ENCODE measurements around the gene FBN1. TPM values are rescaled to one million over a fixed set of nuclear protein-coding genes. Genes with fewer than 3 reads are reported as not detected.

Gene FBN1
- total RNA-seq, 2 donors from 2014 or later = 0.91 to 1.6 TPM

DNA sequence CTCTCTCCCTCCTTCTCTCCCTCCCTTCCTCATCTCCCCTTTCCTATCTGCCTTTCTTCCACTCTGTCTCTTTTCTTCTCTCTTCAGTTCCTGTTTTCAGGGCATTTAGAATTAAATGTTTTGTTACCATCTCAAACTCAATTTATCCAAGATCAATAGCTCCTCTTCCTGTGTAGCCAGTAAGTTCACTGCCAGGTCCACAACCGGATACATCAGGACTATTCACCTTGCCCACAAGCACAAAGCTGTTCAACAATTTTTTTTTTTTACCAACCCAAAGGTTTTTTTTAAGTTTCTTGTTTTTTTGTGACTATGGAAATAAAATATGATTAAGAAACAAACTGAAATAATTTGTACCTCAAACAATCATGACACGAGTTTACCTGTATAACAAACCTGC, 26.1 kb downstream of the FBN1 start:
- no peaks in the 10 kb centered on the region for H3K9me3 Mint-ChIP-seq
- H3K27ac Mint-ChIP-seq = no peak overlapping the region
- peaks cover 20% of the 10 kb centered on the region for H3K27me3 Mint-ChIP-seq
- no peak for ATAC-seq (replicated peaks)
- H3K4me1 Mint-ChIP-seq = no peaks in the 10 kb centered on the region
- H3K36me3 Mint-ChIP-seq (ENCODE audit: low read depth) = no peaks in the 10 kb centered on the region
- no peak overlapping the region for H3K4me3 Mint-ChIP-seq

- Mint-ChIP-seq H3K4me3 (no peak overlapping the region), H3K4me1 (no peaks in the 10 kb centered on the region), H3K9me3 (no peaks in the 10 kb centered on the region), H3K27me3 (peaks cover 18% of the 10 kb centered on the region), H3K27ac (no peak overlapping the region), H3K36me3 (ENCODE audit: low read depth) (no peaks in the 10 kb centered on the region)
- no peak for ATAC-seq (replicated peaks)
Measured at GRCh38 chr15:48617619-48618018, 27.9 kb downstream of the FBN1 start.

DNA sequence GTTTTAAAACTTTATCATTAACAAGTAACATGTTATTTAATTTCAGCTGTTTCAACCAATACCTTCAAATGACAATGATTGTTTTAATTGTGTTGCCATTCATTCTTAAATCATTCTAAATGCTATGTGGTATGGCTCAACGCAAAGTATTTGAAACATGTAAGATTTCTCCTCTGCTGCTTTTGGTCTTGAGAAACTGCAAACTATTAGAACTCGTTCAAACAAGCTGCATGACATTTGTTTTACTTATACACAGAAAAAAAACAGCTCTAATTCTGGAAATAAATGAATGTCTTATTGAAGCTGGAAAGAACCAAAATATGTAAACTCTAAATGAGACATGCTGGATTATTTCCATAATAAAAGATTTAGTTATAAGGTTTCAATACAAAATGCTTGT, 29.3 kb downstream of the FBN1 start:
- ATAC-seq (replicated peaks) = no peak
- Mint-ChIP-seq H3K4me3 (no peak overlapping the region), H3K27ac (no peak overlapping the region), H3K36me3 (ENCODE audit: low read depth) (no peaks in the 10 kb centered on the region), H3K9me3 (no peaks in the 10 kb centered on the region), H3K27me3 (peaks cover 15% of the 10 kb centered on the region), H3K4me1 (no peaks in the 10 kb centered on the region)

DNA sequence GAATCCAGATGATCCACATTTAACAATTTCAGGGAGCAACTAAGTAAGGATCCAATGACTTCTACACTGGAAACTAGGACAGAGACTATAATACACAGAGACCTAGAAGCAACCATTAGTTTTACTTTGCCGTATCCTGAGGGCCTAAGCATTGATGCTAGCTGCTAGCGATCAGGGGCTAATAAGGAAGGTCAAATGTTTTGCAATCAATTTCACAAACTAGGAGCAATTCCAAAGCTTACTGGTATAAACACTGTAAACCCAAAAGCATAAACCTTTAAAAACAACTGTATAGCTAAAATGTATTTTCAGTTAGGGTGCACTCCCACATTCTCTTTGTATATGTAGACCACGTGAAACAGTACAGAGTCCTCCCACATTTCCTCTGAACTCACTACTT, 31.5 kb downstream of the FBN1 start:
- no peak overlapping the region for H3K4me3 Mint-ChIP-seq
- no peaks in the 10 kb centered on the region for H3K9me3 Mint-ChIP-seq
- no peaks in the 10 kb centered on the region for H3K4me1 Mint-ChIP-seq
- no peak overlapping the region for H3K27ac Mint-ChIP-seq
- ATAC-seq (replicated peaks) = no peak
- no peaks in the 10 kb centered on the region for H3K36me3 Mint-ChIP-seq (ENCODE audit: low read depth)
- peaks cover 9% of the 10 kb centered on the region for H3K27me3 Mint-ChIP-seq

DNA sequence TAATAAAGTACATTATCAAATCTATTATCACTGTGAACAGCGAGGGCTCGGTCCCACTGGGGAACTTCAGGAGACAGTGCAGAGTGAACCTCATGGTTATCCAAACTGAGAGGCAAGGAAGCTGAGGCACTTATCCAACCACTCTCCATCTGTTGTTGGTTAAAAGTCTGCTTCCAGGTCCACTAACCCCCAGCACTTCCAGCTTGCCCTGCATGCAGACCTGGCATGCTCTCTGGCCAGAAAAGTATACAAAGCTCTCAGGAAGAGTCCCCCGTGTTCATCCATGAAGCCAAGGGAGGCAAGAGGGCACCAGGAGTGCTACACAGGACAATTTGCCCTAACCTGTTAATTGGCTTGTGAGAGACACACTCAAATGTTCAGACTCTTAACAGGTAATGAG, 36.0 kb downstream of the FBN1 start:
- Mint-ChIP-seq H3K36me3 (ENCODE audit: low read depth) (no peaks in the 10 kb centered on the region), H3K27me3 (peaks cover 7% of the 10 kb centered on the region), H3K9me3 (no peaks in the 10 kb centered on the region), H3K27ac (no peak overlapping the region), H3K4me1 (no peaks in the 10 kb centered on the region), H3K4me3 (no peak overlapping the region)
- no peak for ATAC-seq (replicated peaks)

- H3K36me3 Mint-ChIP-seq (ENCODE audit: low read depth) = no peaks in the 10 kb centered on the region
- H3K27me3 Mint-ChIP-seq = peaks cover 7% of the 10 kb centered on the region
- no peaks in the 10 kb centered on the region for H3K9me3 Mint-ChIP-seq
Measured at GRCh38 chr15:48607846-48608245, 37.7 kb downstream of the FBN1 start.

GRCh38 chr15:48604567-48604966, 40.9 kb downstream of the FBN1 start:
- no peaks in the 10 kb centered on the region for H3K36me3 Mint-ChIP-seq (ENCODE audit: low read depth)
- no peaks in the 10 kb centered on the region for H3K4me1 Mint-ChIP-seq
- H3K27me3 Mint-ChIP-seq = peaks cover 13% of the 10 kb centered on the region
- no peaks in the 10 kb centered on the region for H3K9me3 Mint-ChIP-seq
- ATAC-seq (replicated peaks) = no peak
- no peak overlapping the region for H3K4me3 Mint-ChIP-seq
- H3K27ac Mint-ChIP-seq = no peak overlapping the region

More at GRCh38 chr15:48607846-48608245, 37.7 kb downstream of the FBN1 start:
- Mint-ChIP-seq H3K27ac (no peak overlapping the region), H3K4me1 (no peaks in the 10 kb centered on the region), H3K4me3 (no peak overlapping the region)
- no peak for ATAC-seq (replicated peaks)

- Mint-ChIP-seq H3K27me3 (peaks cover 9% of the 10 kb centered on the region), H3K9me3 (no peaks in the 10 kb centered on the region), H3K27ac (no peak overlapping the region), H3K36me3 (ENCODE audit: low read depth) (no peaks in the 10 kb centered on the region), H3K4me1 (no peaks in the 10 kb centered on the region), H3K4me3 (no peak overlapping the region)
- ATAC-seq (replicated peaks) = no peak
Measured at GRCh38 chr15:48603922-48604321, 41.6 kb downstream of the FBN1 start.

- no peaks in the 10 kb centered on the region for H3K4me1 Mint-ChIP-seq
- no peak for ATAC-seq (replicated peaks)
- H3K27ac Mint-ChIP-seq = no peak overlapping the region
- H3K27me3 Mint-ChIP-seq = peaks cover 5% of the 10 kb centered on the region
- no peak overlapping the region for H3K4me3 Mint-ChIP-seq
- no peaks in the 10 kb centered on the region for H3K9me3 Mint-ChIP-seq
- no peaks in the 10 kb centered on the region for H3K36me3 Mint-ChIP-seq (ENCODE audit: low read depth)
Measured at GRCh38 chr15:48603123-48603500, 42.4 kb downstream of the FBN1 start.

GRCh38 chr15:48602358-48603122, 43.0 kb downstream of the FBN1 start:
- Mint-ChIP-seq H3K4me1 (no peaks in the 10 kb centered on the region), H3K9me3 (no peaks in the 10 kb centered on the region), H3K36me3 (ENCODE audit: low read depth) (no peaks in the 10 kb centered on the region), H3K27ac (no peak overlapping the region), H3K27me3 (peaks cover 5% of the 10 kb centered on the region), H3K4me3 (no peak overlapping the region)
- no peak for ATAC-seq (replicated peaks)

- ATAC-seq (replicated peaks) = no peak
- H3K27ac Mint-ChIP-seq = no peak overlapping the region
- no peak overlapping the region for H3K4me3 Mint-ChIP-seq
- no peaks in the 10 kb centered on the region for H3K4me1 Mint-ChIP-seq
- H3K36me3 Mint-ChIP-seq (ENCODE audit: low read depth) = no peaks in the 10 kb centered on the region
- H3K27me3 Mint-ChIP-seq = peaks cover 5% of the 10 kb centered on the region
- H3K9me3 Mint-ChIP-seq = no peaks in the 10 kb centered on the region
Measured at GRCh38 chr15:48601095-48601494, 44.4 kb downstream of the FBN1 start.

- Mint-ChIP-seq H3K36me3 (ENCODE audit: low read depth) (no peaks in the 10 kb centered on the region), H3K27ac (no peak overlapping the region), H3K4me3 (no peak overlapping the region), H3K4me1 (no peaks in the 10 kb centered on the region), H3K27me3 (peaks cover 6% of the 10 kb centered on the region), H3K9me3 (no peaks in the 10 kb centered on the region)
- no peak for ATAC-seq (replicated peaks)
Measured at GRCh38 chr15:48596841-48597240, 48.7 kb downstream of the FBN1 start.

GRCh38 chr15:48596415-48596814, 49.1 kb downstream of the FBN1 start:
- no peak overlapping the region for H3K4me3 Mint-ChIP-seq
- no peaks in the 10 kb centered on the region for H3K9me3 Mint-ChIP-seq
- H3K27me3 Mint-ChIP-seq = peaks cover 4% of the 10 kb centered on the region
- H3K36me3 Mint-ChIP-seq (ENCODE audit: low read depth) = no peaks in the 10 kb centered on the region
- H3K27ac Mint-ChIP-seq = no peak overlapping the region
- H3K4me1 Mint-ChIP-seq = no peaks in the 10 kb centered on the region
- no peak for ATAC-seq (replicated peaks)

DNA sequence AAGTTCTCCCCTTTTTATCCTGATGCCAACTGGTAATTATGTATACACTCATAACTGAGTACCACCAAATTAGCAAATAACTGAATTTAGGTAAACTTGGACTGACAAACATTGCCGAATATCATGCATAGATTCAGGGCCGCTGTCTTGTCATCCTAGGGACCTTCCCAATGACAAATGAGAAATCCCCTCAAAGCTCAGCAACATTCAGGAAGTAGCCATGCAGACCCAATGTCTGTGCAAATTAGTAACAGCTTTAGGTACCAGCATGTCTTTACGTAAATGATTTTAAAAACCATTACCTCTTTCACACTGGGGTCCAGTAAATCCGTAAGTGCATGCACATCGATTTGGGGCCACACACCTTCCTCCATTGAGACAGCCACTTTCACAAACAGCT, 49.5 kb downstream of the FBN1 start:
- Mint-ChIP-seq H3K36me3 (ENCODE audit: low read depth) (no peaks in the 10 kb centered on the region), H3K9me3 (no peaks in the 10 kb centered on the region), H3K27me3 (peaks cover 4% of the 10 kb centered on the region)

DNA sequence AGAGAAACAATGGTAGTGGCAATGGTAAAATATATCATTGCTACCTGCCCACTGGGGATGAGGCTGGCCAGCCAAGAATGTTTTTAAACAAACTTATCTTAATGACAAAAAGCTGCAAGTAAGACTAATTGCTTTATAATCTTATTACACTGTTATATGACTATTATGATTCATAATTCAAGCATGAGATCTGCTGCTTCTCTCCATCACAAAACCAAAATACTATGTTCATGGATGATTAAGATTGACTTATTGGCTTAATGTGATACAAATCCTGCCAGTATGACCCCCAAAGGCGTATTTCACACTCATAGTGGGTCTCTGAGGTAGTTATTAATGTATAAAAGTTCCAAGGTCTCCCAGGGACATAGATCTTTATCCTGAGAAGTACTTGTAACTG, 52.6 kb downstream of the FBN1 start:
- peaks cover 4% of the 10 kb centered on the region for H3K27me3 Mint-ChIP-seq
- no peak overlapping the region for H3K4me3 Mint-ChIP-seq
- no peaks in the 10 kb centered on the region for H3K9me3 Mint-ChIP-seq
- no peak for ATAC-seq (replicated peaks)
- H3K27ac Mint-ChIP-seq = no peak overlapping the region
- no peaks in the 10 kb centered on the region for H3K4me1 Mint-ChIP-seq
- H3K36me3 Mint-ChIP-seq (ENCODE audit: low read depth) = no peaks in the 10 kb centered on the region

More for the DNA sequence above, 49.5 kb downstream of the FBN1 start:
- ATAC-seq (replicated peaks) = no peak
- Mint-ChIP-seq H3K4me1 (no peaks in the 10 kb centered on the region), H3K4me3 (no peak overlapping the region), H3K27ac (no peak overlapping the region)

All from activated T-helper 17 cell treated with anti-CD3 and anti-CD28 coated beads, Interleukin-2, amount 50 U/mL, for 72 hours (primary cell).